Measurements from ENCODE around the gene GIGYF2. TPM values are rescaled to one million over a fixed set of nuclear protein-coding genes. Genes with fewer than 3 reads are reported as not detected.

Gene GIGYF2
- polyA plus RNA-seq, 1 of the 3 experiments (the other 2 are of a cell fraction) = 12.8 TPM

DNA sequence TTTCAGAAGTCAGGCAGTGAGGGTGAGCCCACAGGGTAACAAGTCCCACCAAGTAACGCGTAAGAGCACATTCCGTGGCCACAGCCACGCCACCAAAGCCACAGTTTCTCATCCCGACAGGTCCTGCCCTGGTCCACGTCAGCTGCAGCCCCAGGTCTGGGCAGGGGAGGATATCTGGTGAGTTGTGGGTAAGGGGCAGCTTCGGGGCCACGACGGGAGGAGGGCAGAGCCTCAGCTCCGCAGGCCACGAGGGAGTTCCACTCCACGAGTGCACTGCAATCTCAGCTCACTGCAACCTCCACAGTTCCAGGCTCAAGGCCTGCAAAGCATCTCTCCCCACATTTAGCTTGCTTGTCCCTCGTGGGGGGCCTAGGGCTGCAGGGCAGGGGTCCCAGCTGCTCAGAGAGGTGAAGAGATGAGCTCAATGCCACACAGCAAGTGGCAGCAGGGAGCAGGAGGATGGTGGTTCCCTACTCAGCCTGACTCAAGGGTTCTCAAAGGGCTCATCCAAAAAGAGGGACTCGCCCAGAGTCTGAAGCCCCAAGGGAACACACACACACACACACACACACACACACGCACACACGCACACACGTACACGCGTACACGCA, 185.5 kb downstream of the GIGYF2 start:
- Histone ChIP-seq H3K4me2 (no peak overlapping the region), H3K4me1 (ENCODE audit: control insufficient read depth in 1 of 2, insufficient read depth in 2 of 2, low read depth in 1 of 2, low read length in 1 of 2) (no peaks in the 10 kb centered on the region), H3F3A (replicated peaks; ENCODE audit: insufficient read depth) (no peaks in the 10 kb centered on the region), H4K20me1 (ENCODE audit: insufficient read depth) (no peaks in the 10 kb centered on the region), H2AFZ (ENCODE audit: low read depth) (no peak overlapping the region), H3K27ac (ENCODE audit: low read depth in 2 of 2, low read length in 1 of 2) (no peak overlapping the region), H3K79me2 (ENCODE audit: insufficient read depth) (no peaks in the 10 kb centered on the region), H3K9me2 (no peaks in the 10 kb centered on the region), H3K36me3 (replicated peaks in 1 of 2; ENCODE audit: control insufficient read depth in 1 of 2, insufficient read depth in 2 of 2, low read length in 1 of 2) (no peaks in the 10 kb centered on the region), H3K9ac (no peak overlapping the region), H3K4me3 (ENCODE audit: low read depth in 2 of 2, low read length in 1 of 2) (no peak overlapping the region), H3K27me3 (ENCODE audit: insufficient read depth) (no peaks in the 10 kb centered on the region), H3K9me3 (no peaks in the 10 kb centered on the region)
- CTCF ChIA-PET = interaction anchor here (0.7 to 1.0 kb wide), 2 partner anchors 9 to 11 kb away, joined by 3 read pairs; no protein-coding TSS in a partner anchor
- WGBS (ENCODE audit: low lambda C conversion rate) = 100% methylated on average over 6 of the region's 20 CpGs
- POLR2A ChIA-PET = no interaction called here
- no peak for TF ChIP-seq EP300 (IDR thresholded peaks at IDR 0.05; ENCODE audit: borderline replicate concordance in 1 of 2, low read depth in 1 of 2, low read length in 1 of 2)
- no peak for TF ChIP-seq TCF12 (IDR thresholded peaks at IDR 0.05)
- TF ChIP-seq IRF3 (IDR thresholded peaks at IDR 0.05; ENCODE audit: low read depth, low read length) = no peak
- no peak for TF ChIP-seq REST (IDR thresholded peaks at IDR 0.05; ENCODE audit: low read depth, low read length)
- TF ChIP-seq GABPA (IDR thresholded peaks at IDR 0.05; ENCODE audit: low read depth) = no peak
- no peak for TF ChIP-seq RCOR1 (IDR thresholded peaks at IDR 0.05; ENCODE audit: low read length)
- no peak for TF ChIP-seq FOSL2 (IDR thresholded peaks at IDR 0.05; ENCODE audit: borderline replicate concordance, low read depth)
- no peak for TF ChIP-seq POLR2AphosphoS5 (IDR thresholded peaks at IDR 0.05; ENCODE audit: low read depth, low read length)
- no peak for DNase-seq

DNA sequence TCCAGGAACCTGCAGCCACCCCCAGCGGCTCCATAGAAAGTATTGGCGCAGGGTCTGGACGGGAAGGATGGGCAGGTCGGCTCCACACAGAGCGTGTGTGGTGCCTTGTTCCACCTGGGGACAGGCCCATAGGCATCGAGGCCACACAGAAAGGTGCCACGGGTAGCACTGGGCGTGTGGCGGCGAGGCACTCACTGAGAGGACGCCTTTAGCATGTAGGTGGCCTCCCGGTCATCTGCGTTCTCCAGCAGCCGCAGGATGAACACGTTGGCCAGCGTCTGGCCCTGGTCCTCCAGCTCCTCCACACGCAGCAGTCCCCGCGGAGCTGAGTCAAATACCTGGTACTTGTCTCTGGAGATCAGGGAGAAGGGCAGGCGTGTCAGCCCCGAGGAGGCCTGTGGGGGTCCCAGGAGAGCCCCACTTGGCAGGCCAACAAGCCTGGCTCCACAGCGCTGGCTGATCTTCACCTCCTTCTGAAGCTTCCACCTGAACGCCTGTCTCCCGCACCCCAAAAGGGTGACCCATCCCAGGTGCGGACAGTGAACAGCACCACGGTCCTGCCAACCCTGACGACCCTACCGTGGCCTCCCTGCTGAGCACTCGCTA, 186.1 kb downstream of the GIGYF2 start:
- WGBS (ENCODE audit: low lambda C conversion rate) = 94% methylated on average over 25 of the region's 29 CpGs
- no peaks in the 10 kb centered on the region for H3K27me3 ChIP-seq (ENCODE audit: insufficient read depth)
- no peaks in the 10 kb centered on the region for H4K20me1 ChIP-seq (ENCODE audit: insufficient read depth)
- H3K9ac ChIP-seq = no peak overlapping the region
- H2AFZ ChIP-seq (ENCODE audit: low read depth) = no peak overlapping the region
- H3K4me3 ChIP-seq (ENCODE audit: low read depth in 2 of 2, low read length in 1 of 2) = no peak overlapping the region
- no peaks in the 10 kb centered on the region for H3K36me3 ChIP-seq (replicated peaks in 1 of 2; ENCODE audit: control insufficient read depth in 1 of 2, insufficient read depth in 2 of 2, low read length in 1 of 2)
- H3K27ac ChIP-seq (ENCODE audit: low read depth in 2 of 2, low read length in 1 of 2) = no peak overlapping the region
- H3F3A ChIP-seq (replicated peaks; ENCODE audit: insufficient read depth) = no peaks in the 10 kb centered on the region
- POLR2A ChIA-PET = no interaction called here
- no peak for DNase-seq
- no peaks in the 10 kb centered on the region for H3K9me3 ChIP-seq
- no peaks in the 10 kb centered on the region for H3K9me2 ChIP-seq
- CTCF ChIA-PET = interaction anchor here (1.0 kb wide), 1 partner anchor 12 kb away, joined by 3 read pairs; no protein-coding TSS in a partner anchor
- no peaks in the 10 kb centered on the region for H3K79me2 ChIP-seq (ENCODE audit: insufficient read depth)
- no peaks in the 10 kb centered on the region for H3K4me1 ChIP-seq (ENCODE audit: control insufficient read depth in 1 of 2, insufficient read depth in 2 of 2, low read depth in 1 of 2, low read length in 1 of 2)
- no peak overlapping the region for H3K4me2 ChIP-seq
- TF ChIP-seq TEAD4 (IDR thresholded peaks at IDR 0.05; ENCODE audit: borderline replicate concordance, insufficient read depth) (no peak), PBX3 (IDR thresholded peaks at IDR 0.05) (no peak), NFIC (IDR thresholded peaks at IDR 0.05; ENCODE audit: borderline replicate concordance) (no peak), SMC3 (IDR thresholded peaks at IDR 0.05; ENCODE audit: low read depth, low read length) (no peak), GABPA (IDR thresholded peaks at IDR 0.05; ENCODE audit: low read depth) (no peak), FOXM1 (IDR thresholded peaks at IDR 0.05; ENCODE audit: low read depth) (no peak), RAD21 (IDR thresholded peaks at IDR 0.05; ENCODE audit: low read length) (no peak), IRF3 (IDR thresholded peaks at IDR 0.05; ENCODE audit: low read depth, low read length) (no peak)
- TF ChIP-seq, protein P1, sequence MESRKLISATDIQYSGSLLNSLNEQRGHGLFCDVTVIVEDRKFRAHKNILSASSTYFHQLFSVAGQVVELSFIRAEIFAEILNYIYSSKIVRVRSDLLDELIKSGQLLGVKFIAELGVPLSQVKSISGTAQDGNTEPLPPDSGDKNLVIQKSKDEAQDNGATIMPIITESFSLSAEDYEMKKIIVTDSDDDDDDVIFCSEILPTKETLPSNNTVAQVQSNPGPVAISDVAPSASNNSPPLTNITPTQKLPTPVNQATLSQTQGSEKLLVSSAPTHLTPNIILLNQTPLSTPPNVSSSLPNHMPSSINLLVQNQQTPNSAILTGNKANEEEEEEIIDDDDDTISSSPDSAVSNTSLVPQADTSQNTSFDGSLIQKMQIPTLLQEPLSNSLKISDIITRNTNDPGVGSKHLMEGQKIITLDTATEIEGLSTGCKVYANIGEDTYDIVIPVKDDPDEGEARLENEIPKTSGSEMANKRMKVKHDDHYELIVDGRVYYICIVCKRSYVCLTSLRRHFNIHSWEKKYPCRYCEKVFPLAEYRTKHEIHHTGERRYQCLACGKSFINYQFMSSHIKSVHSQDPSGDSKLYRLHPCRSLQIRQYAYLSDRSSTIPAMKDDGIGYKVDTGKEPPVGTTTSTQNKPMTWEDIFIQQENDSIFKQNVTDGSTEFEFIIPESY (IDR thresholded peaks at IDR 0.05; ENCODE audit: borderline replicate concordance, low read depth) = no peak
- TF ChIP-seq, protein P2, sequence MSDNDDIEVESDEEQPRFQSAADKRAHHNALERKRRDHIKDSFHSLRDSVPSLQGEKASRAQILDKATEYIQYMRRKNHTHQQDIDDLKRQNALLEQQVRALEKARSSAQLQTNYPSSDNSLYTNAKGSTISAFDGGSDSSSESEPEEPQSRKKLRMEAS (IDR thresholded peaks at IDR 0.05; ENCODE audit: low read depth) = no peak
